Thoracic aorta (tissue), 2 donors: Measurements from ENCODE around the gene CEP295NL. TPM values are rescaled to one million over a fixed set of nuclear protein-coding genes. Genes with fewer than 3 reads are reported as not detected.
"Not testable (repeated sequence)": the region's sequence is repeated elsewhere in the genome, so short reads cannot be mapped to it uniquely, and the experiment has no call there.

Experiments
- ATAC-seq: fragments of 150-250 bp; one replicate; pipeline ENCODE4 v1.8.0; 2017; ENCODE audit warnings: low read depth; ENCODE audit not compliant: insufficient number of reproducible peaks, low FRiP score
- DNase-seq: peaks from one replicate; pipeline ENCODE4 v3.0.0-alpha.2; 2020; ENCODE audit warnings: low spot score
- H3K27ac ChIP-seq, 2 donors: fragments of 200-600 bp; sonication (generic); 1 replicate in 1 of 2; 2 replicates in 1 of 2; pipeline ENCODE4 v1.5.1; 2016; ENCODE audit warnings: mild to moderate bottlenecking in 2 of 2, moderate library complexity in 2 of 2
- H3K27me3 ChIP-seq: fragments of 200-600 bp; sonication (generic); replicated peaks from 2 replicates; pipeline ENCODE4 v1.6.0; 2016; ENCODE audit warnings: mild to moderate bottlenecking; ENCODE audit not compliant: insufficient read depth
- H3K36me3 ChIP-seq: fragments of 200-600 bp; sonication (generic); one replicate; pipeline ENCODE4 v1.5.1; 2016
- H3K4me1 ChIP-seq, 2 donors: fragments of 200-600 bp; sonication (generic); 1 replicate in 1 of 2; 2 replicates in 1 of 2; pipeline versions ENCODE4 v1.5.1 to v1.6.0; 2016; ENCODE audit warnings: low read depth in 2 of 2, mild to moderate bottlenecking in 1 of 2; ENCODE audit not compliant: control insufficient read depth in 1 of 2
- H3K4me3 ChIP-seq: fragments of 200-600 bp; sonication (generic); 2 replicates; pipeline ENCODE4 v1.5.1; 2016; ENCODE audit warnings: mild to moderate bottlenecking
- H3K9me3 ChIP-seq: fragments of 200-600 bp; sonication (generic); 2 replicates; pipeline ENCODE4 v1.5.1; 2016
- total RNA-seq, 2 donors: library from RNA; depleted of rRNA; stranded (reverse); fragments of >200 nt; gene quantifications; one replicate each; pipeline versions ENCODE4 v1.1.0 to v1.2.3, GENCODE V29; 2016
- TF ChIP-seq, protein P1 (sequence below): fragments of 200-600 bp; sonication (generic); IDR thresholded peaks from one replicate; pipeline ENCODE4 v1.5.1; 2019; ENCODE audit warnings: antibody characterized with exemption

CEP295NL gene
- total RNA-seq, 2 donors from 2014 or later = 6.8 to 13.0 TPM

DNA sequence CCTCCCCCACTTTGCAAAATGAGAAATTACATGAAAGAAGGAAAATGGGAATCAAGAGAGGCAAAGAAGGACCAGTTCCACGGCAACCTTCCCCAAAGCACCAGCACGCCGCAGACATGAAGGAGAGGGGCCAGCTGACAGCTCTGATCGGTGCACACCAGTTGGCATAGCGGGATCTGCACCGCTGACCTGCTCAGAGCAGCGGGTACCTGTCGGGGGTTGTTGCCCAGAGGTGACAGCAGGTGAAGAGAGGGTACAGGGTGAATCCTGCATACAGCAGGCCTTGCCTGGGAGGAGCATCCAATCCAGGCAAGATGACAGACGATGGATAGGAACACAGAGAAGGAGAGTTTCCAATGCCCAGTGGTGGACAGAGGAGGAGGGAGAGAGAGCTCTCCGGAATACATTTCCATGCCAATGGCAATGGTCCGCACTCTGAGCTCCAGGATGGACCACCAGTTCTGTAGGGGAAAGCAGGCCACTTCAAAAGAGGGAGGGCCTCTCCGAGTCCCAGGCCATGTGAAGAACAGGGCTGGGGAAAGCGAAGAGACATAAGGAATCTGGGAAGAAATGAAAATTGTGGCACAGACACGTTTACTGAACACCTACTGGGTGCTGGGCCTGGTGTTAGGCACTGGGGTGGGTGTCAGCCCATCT is 24.0 kb downstream of the CEP295NL start:
- ATAC-seq (no peak), DNase-seq (no peak)
- H3K36me3 ChIP-seq = no peaks in the 10 kb centered on the region
- H3K4me3 ChIP-seq = peak overlapping the region; percentile 46
- peak overlapping the region; percentile 63 to 91 for H3K27ac ChIP-seq
- H3K9me3 ChIP-seq = no peaks in the 10 kb centered on the region
- no peaks in the 10 kb centered on the region for H3K27me3 ChIP-seq
- TF ChIP-seq, protein P1, sequence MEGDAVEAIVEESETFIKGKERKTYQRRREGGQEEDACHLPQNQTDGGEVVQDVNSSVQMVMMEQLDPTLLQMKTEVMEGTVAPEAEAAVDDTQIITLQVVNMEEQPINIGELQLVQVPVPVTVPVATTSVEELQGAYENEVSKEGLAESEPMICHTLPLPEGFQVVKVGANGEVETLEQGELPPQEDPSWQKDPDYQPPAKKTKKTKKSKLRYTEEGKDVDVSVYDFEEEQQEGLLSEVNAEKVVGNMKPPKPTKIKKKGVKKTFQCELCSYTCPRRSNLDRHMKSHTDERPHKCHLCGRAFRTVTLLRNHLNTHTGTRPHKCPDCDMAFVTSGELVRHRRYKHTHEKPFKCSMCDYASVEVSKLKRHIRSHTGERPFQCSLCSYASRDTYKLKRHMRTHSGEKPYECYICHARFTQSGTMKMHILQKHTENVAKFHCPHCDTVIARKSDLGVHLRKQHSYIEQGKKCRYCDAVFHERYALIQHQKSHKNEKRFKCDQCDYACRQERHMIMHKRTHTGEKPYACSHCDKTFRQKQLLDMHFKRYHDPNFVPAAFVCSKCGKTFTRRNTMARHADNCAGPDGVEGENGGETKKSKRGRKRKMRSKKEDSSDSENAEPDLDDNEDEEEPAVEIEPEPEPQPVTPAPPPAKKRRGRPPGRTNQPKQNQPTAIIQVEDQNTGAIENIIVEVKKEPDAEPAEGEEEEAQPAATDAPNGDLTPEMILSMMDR = no peak
- H3K4me1 ChIP-seq = peaks cover 53 to 93% of the 10 kb centered on the region in 2 donors

DNA sequence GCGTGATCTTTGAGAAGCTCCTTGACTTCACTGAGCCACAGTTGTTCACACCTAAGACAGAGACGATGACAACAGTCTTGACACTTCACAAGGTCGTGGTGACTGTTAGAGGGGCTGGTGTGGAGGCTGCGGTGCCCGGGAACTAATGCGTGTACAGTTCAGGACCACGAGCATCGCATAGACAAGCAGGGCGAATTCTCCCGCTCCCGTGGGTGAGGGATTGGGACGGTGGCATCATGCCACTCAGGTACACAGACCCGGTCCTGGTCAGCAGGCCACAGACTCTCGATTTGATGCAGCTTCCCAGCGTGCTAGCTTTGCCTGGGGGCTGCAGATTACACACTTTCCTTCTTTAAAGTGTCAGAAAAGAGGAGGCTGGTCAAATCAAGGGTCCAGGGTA is 24.7 kb downstream of the CEP295NL start:
- Histone ChIP-seq H3K27me3 (no peaks in the 10 kb centered on the region), H3K4me1 (peaks cover 54 to 93% of the 10 kb centered on the region in 2 donors), H3K36me3 (no peaks in the 10 kb centered on the region), H3K9me3 (no peaks in the 10 kb centered on the region), H3K4me3 (no peak overlapping the region), H3K27ac (peak overlapping the region in 1 of 2 donors; percentile 91)
- DNase-seq = no peak
- TF ChIP-seq, protein P1 = no peak
- ATAC-seq = no peak

DNA sequence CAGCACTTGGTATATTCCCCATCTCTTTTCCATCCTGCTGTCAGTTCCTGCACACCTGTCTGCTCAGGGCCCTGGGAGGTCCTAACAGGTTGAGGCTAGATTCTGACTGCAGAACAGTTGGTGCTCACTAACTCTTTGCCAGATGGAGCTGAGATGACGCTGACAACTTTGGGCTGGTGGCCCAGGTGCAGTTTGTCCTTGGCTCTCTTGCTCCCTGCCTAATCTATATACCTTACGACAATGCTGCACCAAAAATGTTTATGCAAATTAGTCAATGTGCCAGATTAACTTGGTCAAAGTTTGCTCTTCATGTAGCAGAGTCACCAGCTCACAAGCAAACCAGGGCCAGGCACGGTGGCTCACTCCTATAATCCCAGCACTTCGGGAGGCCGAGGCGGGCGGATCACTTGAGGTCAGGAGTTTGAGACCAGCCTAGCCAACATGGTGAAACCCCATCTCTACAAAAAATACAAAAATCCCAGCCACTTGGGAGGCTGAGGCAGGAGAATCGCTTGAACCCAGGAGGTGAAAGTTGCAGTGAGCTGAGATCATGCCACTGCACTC is 26.0 kb downstream of the CEP295NL start:
- not testable (repeated sequence) for ATAC-seq, H3K27me3 ChIP-seq, H3K9me3 ChIP-seq, H3K36me3 ChIP-seq, H3K4me3 ChIP-seq, H3K27ac ChIP-seq, DNase-seq
- H3K4me1 ChIP-seq = peaks cover 44 to 85% of the 10 kb centered on the region in 2 donors

DNA sequence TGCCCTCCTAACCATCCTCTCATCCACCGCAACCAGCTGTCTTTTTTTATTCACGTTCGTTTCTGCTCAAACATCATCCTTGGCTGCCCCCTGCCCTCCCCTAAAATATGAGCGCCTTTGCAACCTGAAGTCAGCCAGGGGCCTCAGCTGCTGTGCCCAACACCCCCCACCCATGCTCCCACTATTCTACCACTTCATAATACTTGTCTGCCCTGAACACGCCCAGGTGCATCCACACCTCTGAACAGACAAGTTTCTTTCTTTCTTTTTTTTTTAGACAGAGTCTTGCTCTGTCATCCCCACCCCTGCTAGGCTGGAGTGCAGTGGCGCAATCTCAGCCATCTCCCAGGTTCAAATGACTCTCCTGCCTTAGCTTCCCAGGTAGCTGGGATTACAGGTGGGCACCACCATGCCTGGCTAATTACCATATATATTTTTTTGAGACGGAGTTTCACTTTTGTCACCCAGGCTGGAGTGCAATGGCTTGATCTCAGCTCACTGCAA is 26.9 kb downstream of the CEP295NL start:
- H3K27me3 ChIP-seq = no peaks in the 10 kb centered on the region
- H3K36me3 ChIP-seq = peaks cover 6% of the 10 kb centered on the region
- DNase-seq (no peak), ATAC-seq (no peak)
- peak overlapping the region; percentile 6 to 59 for H3K27ac ChIP-seq
- TF ChIP-seq, protein P1 = no peak
- peaks cover 44 to 78% of the 10 kb centered on the region in 2 donors for H3K4me1 ChIP-seq
- H3K9me3 ChIP-seq = no peaks in the 10 kb centered on the region
- H3K4me3 ChIP-seq = no peak overlapping the region

DNA sequence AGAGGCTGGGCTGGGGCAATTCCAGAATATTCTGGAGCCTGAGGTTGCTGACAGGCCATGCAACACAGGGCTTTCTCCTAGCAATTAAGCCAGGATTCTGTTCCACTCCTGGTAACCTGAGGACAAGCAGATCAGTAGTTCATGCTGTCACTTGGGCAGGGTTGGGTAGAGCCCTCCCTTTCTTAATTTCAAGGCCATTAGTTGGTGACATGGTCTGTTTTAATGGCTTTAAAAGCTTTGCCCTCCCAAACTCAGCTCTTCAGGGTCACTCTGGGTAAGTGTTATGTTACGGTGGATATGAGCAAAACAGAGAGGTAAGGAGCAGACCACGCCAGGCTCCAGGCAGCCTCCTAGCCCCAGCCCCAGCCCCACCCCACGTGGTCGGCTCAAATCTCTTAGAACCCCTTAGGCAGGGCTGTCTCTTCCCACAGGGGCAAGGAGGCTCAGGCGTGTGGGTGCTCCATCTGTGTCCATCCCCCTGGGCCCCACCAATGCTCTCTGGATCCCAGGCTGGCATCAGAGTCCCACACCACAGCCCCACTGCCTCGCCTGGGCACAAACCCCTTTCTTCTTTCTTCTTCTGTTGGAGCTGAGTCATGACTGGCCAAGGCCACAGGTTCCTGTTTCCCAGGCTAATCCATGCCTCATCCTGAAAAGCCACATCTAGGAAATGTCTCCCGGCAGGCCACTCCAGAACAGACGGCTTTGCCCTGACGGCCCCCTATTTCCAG is 27.5 kb downstream of the CEP295NL start:
- ATAC-seq = no peak

More for the DNA sequence above, 27.5 kb downstream of the CEP295NL start:
- Histone ChIP-seq H3K27me3 (no peaks in the 10 kb centered on the region), H3K4me1 (peaks cover 41 to 71% of the 10 kb centered on the region in 2 donors), H3K9me3 (no peaks in the 10 kb centered on the region), H3K36me3 (peaks cover 12% of the 10 kb centered on the region), H3K27ac (peak overlapping the region; percentile 6 to 59), H3K4me3 (no peak overlapping the region)
- DNase-seq = no peak
- TF ChIP-seq, protein P1 = no peak
